SU-DHL-6 (cell line): Measurements from ENCODE around the gene TMEM38B.

Experiments used
- H2AFZ ChIP-seq: fragments of 200-600 bp; sonication (generic); 2 replicates; pipeline ENCODE4 v1.6.1; 2014; ENCODE audit warnings: low read depth, mild to moderate bottlenecking, moderate library complexity, mixed read lengths, antibody characterized with exemption, low read length; ENCODE audit not compliant: severe bottlenecking
- H3F3A ChIP-seq: fragments of 200-600 bp; shearing (Covaris generic); 2 replicates; pipeline ENCODE4 v1.6.0; 2016; ENCODE audit warnings: antibody characterized with exemption, mild to moderate bottlenecking; ENCODE audit not compliant: insufficient read depth
- H3K27ac ChIP-seq: fragments of 200-600 bp; sonication (generic); 2 replicates; pipeline ENCODE4 v1.5.1; 2016; ENCODE audit warnings: low read depth, mild to moderate bottlenecking, low read length, moderate library complexity, mixed read lengths
- H3K27me3 ChIP-seq: fragments of 200-600 bp; sonication (generic), shearing (Covaris generic); 2 replicates; pipeline ENCODE4 v1.6.0; 2014; ENCODE audit warnings: mild to moderate bottlenecking, low read length
- H3K36me3 ChIP-seq: fragments of 200-600 bp; sonication (generic); 2 replicates; pipeline ENCODE4 v1.6.1; 2014; ENCODE audit warnings: mild to moderate bottlenecking, low read length, mixed read lengths
- H3K4me2 ChIP-seq: fragments of 300-600, 200-600 bp; shearing (Covaris generic), sonication (generic); 2 replicates; pipeline ENCODE4 v1.6.0; 2014; ENCODE audit warnings: low read length, low read depth, mild to moderate bottlenecking; ENCODE audit not compliant: poor library complexity, severe bottlenecking
- H3K4me3 ChIP-seq: fragments of 200-600 bp; sonication (generic); 2 replicates; pipeline ENCODE4 v1.5.1; 2014; ENCODE audit warnings: antibody characterized with exemption, low read length, mild to moderate bottlenecking, mixed read lengths; ENCODE audit not compliant: insufficient read depth, poor library complexity, severe bottlenecking
- H3K79me2 ChIP-seq: fragments of 200-600 bp; sonication (generic); 2 replicates; pipeline ENCODE4 v1.6.1; 2014; ENCODE audit warnings: mild to moderate bottlenecking, low read length, moderate library complexity; ENCODE audit not compliant: insufficient read depth
- H3K9ac ChIP-seq: fragments of 200-600 bp; sonication (generic); 2 replicates; pipeline ENCODE4 v1.7.0; 2014; ENCODE audit warnings: mild to moderate bottlenecking, low read length
- H3K9me2 ChIP-seq: fragments of 200-600 bp; sonication (generic); replicated peaks from 2 replicates; pipeline ENCODE4 v1.6.1; 2014; ENCODE audit warnings: low read length; ENCODE audit not compliant: insufficient read depth
- H3K9me3 ChIP-seq: fragments of 200-600 bp; sonication (generic); 2 replicates; pipeline ENCODE4 v1.6.1; 2014; ENCODE audit warnings: low read length, mixed read lengths; ENCODE audit not compliant: insufficient read depth
- H4K20me1 ChIP-seq: fragments of 200-600 bp; sonication (generic); 2 replicates; pipeline ENCODE4 v1.6.1; 2014; ENCODE audit warnings: low read depth, mild to moderate bottlenecking, antibody characterized with exemption, low read length, moderate library complexity, mixed read lengths
- CTCF ChIP-seq: fragments of 200-600 bp; sonication (generic); IDR thresholded peaks from one replicate; pipeline ENCODE4 v1.5.1; 2017; ENCODE audit warnings: antibody characterized with exemption, mild to moderate bottlenecking, low read length, moderate library complexity; ENCODE audit not compliant: insufficient read depth, poor library complexity, severe bottlenecking
- EZH2phosphoT487 ChIP-seq: fragments of 200-600 bp; sonication (generic), shearing (Covaris generic); conservative IDR thresholded peaks from 2 replicates; pipeline ENCODE4 v1.6.1; 2018; ENCODE audit warnings: mild to moderate bottlenecking, antibody characterized with exemption, low read length, moderate library complexity, mixed read lengths

Gene TMEM38B

GRCh38 chr9:105694190-105694847 lies at the start of gene TMEM38B:
TSS of gene TMEM38B (plus strand) at chr9:105694541. CDS start at chr9:105694661, 120 bp downstream.
- Histone ChIP-seq H3F3A (no peaks in the 10 kb centered on the region), H3K9ac (peak within 1 kb of the TSS; percentile 61), H3K27ac (no peak within 1 kb of the TSS), H3K9me3 (no peaks in the 10 kb centered on the region), H2AFZ (peak within 1 kb of the TSS; percentile 99), H3K9me2 (no peaks in the 10 kb centered on the region), H4K20me1 (0 out of 2 replicates have a peak, but pooled peaks cover 11% of the 10 kb centered on the region), H3K4me3 (peak within 1 kb of the TSS; percentile 90), H3K27me3 (no peaks in the 10 kb centered on the region), H3K36me3 (no peaks in the 10 kb centered on the region), H3K79me2 (peaks cover 33% of the 10 kb centered on the region), H3K4me2 (peak within 1 kb of the TSS; percentile 87)
- TF ChIP-seq CTCF = no peak
- no peak for TF ChIP-seq EZH2phosphoT487

GRCh38 chr9:105646879-105647594 lies 47.3 kb upstream of the TMEM38B start:
- Histone ChIP-seq H3K27ac (no peak overlapping the region), H3K4me3 (no peak overlapping the region), H4K20me1 (no peaks in the 10 kb centered on the region), H3K9me3 (no peaks in the 10 kb centered on the region), H3K9ac (no peak overlapping the region), H3K4me2 (no peak overlapping the region), H3K79me2 (no peaks in the 10 kb centered on the region), H2AFZ (no peak overlapping the region), H3K36me3 (no peaks in the 10 kb centered on the region), H3K9me2 (no peaks in the 10 kb centered on the region), H3K27me3 (no peaks in the 10 kb centered on the region), H3F3A (no peaks in the 10 kb centered on the region; the same call in 1 of the 2 replicates)
- TF ChIP-seq CTCF = no peak

GRCh38 chr9:105647595-105648349 lies 46.6 kb upstream of the TMEM38B start:
- Histone ChIP-seq H3K27me3 (no peaks in the 10 kb centered on the region), H4K20me1 (no peaks in the 10 kb centered on the region), H3K27ac (no peak overlapping the region), H3K9me2 (no peaks in the 10 kb centered on the region), H3K9me3 (no peaks in the 10 kb centered on the region), H2AFZ (no peak overlapping the region), H3K4me3 (no peak overlapping the region), H3K4me2 (no peak overlapping the region), H3K9ac (no peak overlapping the region), H3K79me2 (no peaks in the 10 kb centered on the region), H3K36me3 (no peaks in the 10 kb centered on the region), H3F3A (no peaks in the 10 kb centered on the region; the same call in 1 of the 2 replicates)
- TF ChIP-seq EZH2phosphoT487 = no peak
- no peak for TF ChIP-seq CTCF
